ENCODE measurements around the gene FAXDC2.

Gene FAXDC2

GRCh38 chr5:154793599-154794524 lies 56.5 kb downstream of the FAXDC2 start:
- no peak for DNase-seq

GRCh38 chr5:154791535-154791934 lies 58.9 kb downstream of the FAXDC2 start:
- no peak for DNase-seq

DNA sequence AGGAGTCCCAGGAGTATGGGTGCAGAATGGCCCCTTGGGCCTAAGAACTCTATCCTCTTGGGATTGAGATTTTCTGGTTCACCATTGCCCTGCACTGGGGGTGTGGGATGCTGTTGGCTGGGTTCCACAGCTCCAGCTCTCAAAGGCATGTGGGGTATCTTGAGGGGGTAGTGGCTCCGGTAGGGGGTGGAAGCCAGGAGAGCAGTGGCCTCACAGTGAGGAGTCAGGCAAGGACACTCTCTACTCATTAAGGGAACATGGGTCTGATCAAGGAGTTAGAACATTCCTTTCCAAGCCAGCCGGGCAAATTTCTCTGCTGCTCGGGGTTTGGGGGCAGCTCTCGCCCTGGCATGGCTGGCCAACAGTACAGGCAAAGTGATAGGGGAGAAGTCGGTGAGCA lies 62.2 kb downstream of the FAXDC2 start:
- no peak for DNase-seq

DNA sequence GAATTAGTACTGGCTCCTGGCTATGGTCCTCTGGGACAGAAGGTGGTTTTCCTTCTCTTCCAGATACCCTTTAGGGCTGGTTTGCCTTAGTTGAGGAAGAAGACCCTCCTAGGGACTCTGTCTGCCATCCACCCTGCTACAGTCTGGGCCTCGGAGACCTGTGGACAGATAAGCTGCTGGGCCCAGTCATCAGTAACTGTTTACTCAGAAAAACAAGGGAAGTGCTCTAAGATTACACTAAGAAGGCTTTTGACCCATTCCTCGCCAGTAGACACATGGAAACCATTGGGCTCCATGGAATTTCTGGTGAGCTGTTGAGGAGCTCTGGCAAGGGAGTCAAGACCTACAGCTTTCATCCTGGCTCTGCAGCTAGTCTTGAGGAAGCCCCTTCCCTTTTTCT lies 64.0 kb downstream of the FAXDC2 start:
- DNase-seq = no peak

GRCh38 chr5:154784856-154785255 lies 65.5 kb downstream of the FAXDC2 start:
- no peak for DNase-seq

- no peak for DNase-seq
Measured at GRCh38 chr5:154783774-154784460, 66.5 kb downstream of the FAXDC2 start.

DNA sequence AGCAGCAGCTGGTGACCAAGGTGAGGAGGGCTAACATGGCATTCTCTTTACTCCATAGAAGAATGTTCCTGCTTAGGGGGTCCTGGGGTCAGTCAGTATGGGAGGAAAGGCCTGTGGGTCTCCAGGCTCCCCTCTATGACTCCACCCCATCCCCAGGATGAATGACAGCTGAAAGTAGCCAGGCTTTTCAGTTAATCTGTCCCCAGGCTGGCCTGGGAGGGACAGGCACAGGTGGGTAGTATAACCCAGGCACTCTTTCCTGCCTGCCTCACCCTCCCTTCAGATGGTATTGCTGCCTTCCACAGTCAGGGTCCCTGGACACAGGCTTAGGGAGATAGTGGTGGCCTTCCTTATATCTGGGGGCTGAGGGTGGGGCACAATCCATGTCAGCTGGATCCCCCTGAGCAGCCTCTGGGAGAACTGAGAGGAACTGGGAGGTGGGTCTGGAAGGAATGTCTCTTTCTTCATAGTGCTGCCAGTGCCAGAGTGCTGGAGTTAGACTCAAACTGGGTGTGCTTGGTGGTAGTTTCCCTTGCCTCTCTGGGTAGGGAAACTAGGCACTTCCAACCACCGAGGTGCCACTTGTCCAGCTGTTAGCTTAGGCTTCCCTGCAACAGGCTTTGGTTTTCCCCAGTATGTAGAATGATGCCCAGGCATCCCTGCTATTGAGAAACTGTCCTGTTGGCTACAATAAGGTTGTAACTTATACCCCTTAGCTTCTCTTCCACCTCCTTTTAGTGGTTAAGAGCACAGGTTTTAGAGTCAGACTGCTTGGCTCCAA lies 67.4 kb downstream of the FAXDC2 start:
- DNase-seq = no peak

GRCh38 chr5:154782326-154782725 lies 68.1 kb downstream of the FAXDC2 start:
- no peak for DNase-seq

- DNase-seq = no peak
Measured at GRCh38 chr5:154780128-154780527, 70.3 kb downstream of the FAXDC2 start.

DNA sequence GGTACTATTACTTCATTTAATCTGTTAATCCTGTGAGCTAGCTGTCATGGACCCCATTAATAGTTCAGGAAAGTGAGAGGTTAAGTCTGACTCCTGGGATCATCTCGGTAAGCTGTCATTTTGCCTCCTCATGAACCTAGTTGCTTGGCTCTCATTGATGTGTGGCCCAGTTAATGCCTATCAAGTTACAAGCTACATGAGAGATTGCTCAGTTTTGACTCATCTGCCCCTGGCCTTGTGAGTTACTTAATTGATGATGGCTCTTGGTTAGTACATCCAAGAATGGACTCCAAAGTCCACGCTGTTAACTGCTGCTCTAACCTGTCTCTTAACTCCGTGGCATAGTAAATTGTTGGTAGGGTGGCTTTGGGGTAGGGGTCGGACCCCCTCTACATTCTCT lies 71.3 kb downstream of the FAXDC2 start:
- DNase-seq = no peak

DNA sequence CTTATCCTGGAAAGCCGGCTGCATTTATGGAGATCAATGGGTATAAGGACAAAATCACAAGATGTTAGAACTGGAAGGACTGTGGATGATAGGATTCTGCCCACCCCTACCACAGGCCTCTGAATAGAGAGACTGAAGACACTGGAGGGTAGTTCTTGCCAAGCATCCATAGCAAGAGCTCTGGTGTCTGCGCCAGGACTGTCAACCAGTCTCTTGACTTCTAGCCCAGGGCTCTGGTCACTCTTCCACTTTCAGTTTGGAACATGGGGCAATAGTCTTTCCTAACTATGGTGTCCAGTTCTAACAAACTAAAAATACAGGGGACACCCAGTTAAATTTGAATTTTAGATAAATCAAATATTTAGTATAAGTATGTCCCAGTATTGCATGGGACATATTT lies 71.9 kb downstream of the FAXDC2 start:
- no peak for DNase-seq

- DNase-seq = no peak
Measured at GRCh38 chr5:154776167-154776566, 74.2 kb downstream of the FAXDC2 start.

- no peak for DNase-seq
Measured at GRCh38 chr5:154773326-154773725, 77.1 kb downstream of the FAXDC2 start.

- no peak for DNase-seq
Measured at GRCh38 chr5:154771383-154771901, 79.0 kb downstream of the FAXDC2 start.

- DNase-seq = no peak
Measured at GRCh38 chr5:154770111-154770510, 80.3 kb downstream of the FAXDC2 start.
